Activated T-helper 9 cell treated with anti-CD3 and anti-CD28 coated beads, Interleukin-2, amount 50 U/mL, for 16 hours (primary cell): ENCODE results near the gene ZSCAN23.
"Not testable (repeated sequence)": the region's sequence is repeated elsewhere in the genome, so short reads cannot be mapped to it uniquely, and the experiment has no call there.

Experiments used
- DNase-seq: peaks from one replicate; pipeline ENCODE4 v3.0.0-alpha.2; 2020; ENCODE audit warnings: low read depth

The ZSCAN23 gene

DNA sequence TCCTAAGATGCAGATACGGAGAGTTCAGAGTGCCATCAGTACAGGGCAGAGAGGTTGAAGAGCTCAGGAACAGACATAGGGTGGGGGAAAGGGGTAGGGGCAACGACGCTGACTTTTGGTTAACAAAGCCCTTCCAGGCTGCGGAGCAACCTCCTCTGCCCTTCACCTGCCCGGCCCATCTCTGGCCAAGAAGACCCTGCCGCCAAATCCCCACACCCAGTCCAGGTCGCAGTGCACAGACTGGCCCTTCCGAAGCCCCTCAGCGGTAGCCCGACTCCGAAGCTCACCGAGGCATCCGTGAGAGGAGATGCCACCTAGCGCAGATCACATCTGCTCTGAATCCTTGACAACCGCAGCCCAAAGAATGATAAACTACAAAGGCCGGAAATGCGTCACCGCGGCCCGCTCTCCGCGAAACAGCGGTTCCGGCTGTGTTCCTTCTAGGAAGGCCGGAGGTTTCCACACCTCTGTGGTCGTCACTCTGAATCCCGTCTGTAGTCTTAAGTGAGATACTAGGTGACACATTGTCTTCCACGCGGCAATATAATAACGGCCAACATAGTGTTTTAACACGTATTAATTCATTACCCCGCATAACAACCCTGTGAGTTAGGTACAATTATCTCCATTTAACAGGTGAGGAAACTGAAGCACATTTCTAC, at the start of gene ZSCAN23:
Gene ZSCAN23 (minus strand): TSS at position 380 of the 662 bp plus-strand sequence. CDS start 7,225 bp downstream, outside the sequence.
- DNase-seq: peak; percentile 65

DNA sequence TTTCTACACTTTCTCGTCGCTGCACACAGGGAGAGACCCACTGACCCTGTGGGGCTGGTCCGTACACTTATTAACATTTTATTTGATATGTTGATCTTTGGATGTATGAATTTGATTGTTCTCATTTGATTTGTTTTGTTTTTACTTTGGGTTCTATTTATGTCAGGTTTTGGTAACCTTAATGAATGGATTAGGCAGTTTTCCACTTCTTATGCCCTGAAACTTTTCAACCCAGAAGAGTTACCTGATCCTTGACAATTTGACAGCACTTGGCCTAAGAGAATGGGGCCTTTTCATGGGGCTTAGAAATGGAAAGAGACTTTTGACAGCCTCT, 48.7 kb upstream of the ZSCAN23 start:
- DNase-seq: no peak

DNA sequence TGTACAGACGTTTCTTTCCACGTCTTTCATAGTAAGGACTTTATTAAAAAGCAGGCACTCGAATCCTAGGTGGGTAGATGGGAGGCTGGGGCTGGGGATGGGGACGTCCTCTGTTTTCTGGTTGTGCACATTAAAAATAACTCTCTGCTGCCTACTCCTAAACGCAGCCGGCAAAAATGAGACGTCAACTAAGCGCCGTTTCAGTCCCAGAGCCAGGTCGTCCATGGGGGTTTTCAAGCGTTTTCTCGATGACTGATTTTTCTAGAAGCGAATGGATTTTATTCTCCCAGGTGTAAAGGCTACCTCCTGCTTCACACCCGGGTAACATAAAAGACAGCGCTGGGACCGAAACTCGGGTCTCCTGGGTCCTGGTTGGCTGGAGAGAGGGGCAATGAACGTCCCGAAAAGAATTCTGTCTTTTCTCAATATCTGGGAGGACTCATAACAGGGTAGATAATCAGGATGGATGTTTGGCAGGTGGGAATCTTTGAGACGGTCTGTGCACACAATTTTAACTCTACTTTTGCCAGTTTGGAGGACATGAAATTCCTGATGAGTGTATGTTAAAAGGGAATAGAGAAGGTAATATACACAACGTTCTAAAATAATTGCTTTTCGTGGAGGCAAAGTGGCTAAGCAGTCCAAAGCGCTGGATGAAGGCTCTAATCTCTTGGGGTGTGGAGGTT, 47.1 kb upstream of the ZSCAN23 start:
- DNase-seq: no peak

DNA sequence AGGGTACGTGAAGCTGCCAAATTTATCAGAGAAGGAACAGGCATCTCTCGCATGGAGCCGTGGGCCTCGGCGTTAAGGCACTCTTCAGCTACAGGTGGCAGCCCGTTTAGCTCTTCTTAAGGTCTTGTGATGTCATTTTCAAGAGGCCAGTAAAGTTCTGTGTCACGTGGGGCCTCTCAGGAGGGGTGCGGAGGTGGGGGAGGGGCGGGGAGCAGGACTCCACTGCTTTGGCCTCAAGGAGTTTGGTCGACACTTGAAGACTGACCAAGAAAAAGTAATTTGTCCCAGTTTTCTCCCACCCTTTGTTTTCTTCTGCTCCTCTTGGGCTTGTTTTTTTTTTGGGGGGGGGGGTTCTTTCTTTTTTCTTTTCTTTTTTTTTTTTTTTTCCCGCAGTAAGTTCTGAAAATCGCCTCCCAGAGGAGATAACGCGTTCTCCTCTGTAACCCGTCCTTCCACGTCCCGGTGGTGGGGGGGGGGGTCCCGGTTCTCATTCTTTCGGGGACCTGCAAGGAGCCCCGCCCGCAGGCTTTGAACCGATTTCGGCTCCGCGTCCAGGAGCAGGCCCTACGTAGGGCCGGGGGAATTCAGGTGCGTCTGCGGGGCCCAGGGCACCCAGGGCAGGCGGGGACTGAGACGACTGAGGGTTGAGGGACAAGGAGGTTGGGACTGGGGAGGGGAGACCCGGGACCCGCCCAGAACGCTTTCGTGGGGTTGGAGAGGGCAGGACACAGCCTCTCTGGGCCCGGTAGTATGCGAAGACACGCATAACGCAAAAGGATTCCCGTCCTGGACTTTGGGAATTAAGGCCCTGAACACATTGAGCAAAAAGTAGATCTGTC, 46.3 kb upstream of the ZSCAN23 start:
- no peak for DNase-seq

DNA sequence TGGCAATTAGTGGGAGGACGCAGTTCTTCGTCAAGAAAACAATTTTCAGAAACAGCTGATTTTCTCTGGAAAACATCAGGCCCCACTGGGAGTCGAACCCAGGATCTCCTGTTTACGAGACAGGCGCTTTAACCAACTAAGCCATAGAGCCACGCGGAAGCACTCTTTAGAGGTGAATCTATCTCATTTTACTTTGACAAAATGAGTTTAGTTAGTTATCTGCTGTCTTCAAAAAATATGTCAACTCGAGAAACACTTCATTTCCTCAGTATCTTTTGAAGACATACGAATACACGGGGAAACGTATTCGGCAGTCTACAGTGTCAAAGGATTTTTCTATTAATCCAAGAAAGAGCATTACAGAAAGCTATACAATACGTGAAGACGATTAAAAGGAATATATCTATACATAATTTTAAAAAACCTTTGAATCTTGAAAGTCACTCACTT, 45.6 kb upstream of the ZSCAN23 start:
- DNase-seq: no peak

DNA sequence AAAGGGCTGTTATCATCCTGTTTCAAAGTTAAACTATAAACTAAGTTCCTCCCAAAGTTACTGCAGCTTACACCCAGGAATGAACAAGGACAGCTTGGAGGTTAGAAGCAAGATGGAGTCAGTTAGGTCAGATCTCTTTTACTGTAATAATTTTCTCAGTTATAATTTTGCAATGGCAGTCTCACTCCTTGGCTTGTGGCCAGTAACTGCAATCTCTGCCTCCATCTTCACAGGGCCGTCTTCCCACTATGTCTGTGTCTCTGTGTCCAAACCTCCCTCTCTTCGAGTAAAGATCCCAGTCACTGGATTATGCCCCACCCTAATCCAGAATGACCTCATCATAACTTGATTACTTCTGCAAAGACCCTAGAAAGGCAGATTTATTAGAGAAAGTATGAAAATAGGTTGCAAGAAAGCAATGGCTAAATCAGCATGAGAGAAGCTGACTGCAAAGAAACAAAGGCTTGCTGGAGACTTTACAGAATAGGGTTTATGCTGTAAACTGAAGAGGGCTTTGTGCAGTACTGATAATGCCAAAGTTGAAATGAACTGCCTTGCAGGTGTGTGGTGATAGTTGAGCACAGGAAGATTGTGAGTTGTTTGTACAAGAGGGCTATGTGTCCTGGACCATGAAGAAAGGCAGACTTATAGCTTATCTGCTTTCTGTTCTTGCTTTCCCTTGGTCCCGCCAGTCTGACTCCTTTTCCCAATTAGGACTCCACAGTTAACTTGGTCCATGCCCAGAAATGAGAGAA, 43.9 kb upstream of the ZSCAN23 start:
- no peak for DNase-seq

DNA sequence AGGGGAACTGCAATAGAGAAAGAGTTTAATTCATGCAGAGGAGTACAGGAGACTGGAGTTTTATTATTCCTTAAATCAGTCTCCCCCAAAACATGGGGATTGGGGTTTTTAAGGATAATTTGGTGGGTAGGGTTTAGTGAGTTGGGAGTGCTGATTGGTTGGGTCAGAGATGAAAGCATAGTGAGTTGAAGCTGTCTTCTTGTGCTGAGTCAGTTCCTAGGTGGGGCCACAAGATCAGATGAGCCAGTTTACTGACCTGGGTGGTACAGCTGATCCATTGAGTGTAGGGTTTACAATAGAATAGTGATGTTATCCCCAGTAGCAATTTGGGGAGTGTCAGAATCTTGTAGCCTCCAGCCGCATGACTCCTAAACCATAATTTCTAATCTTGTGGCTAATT, 43.2 kb upstream of the ZSCAN23 start:
- no peak for DNase-seq

DNA sequence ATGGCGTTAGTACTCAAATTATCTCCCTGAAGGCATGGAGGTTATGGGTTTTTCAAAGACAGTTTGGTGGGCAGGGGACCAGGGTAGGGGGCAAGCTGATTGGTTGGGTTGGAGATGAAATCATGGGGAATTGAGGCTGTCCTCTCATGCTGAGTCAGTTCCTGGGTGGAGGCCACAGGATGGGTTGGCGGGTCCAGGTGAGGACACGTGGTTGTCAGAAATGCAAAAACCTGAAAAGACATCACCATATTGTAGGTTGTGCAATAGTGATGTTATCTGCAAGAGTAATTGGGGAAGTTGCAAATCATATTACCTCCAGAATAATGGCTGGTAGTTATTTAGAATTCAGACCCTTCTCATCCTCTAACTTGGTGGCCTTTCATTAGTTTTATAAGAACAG, 42.2 kb upstream of the ZSCAN23 start:
- DNase-seq: no peak

DNA sequence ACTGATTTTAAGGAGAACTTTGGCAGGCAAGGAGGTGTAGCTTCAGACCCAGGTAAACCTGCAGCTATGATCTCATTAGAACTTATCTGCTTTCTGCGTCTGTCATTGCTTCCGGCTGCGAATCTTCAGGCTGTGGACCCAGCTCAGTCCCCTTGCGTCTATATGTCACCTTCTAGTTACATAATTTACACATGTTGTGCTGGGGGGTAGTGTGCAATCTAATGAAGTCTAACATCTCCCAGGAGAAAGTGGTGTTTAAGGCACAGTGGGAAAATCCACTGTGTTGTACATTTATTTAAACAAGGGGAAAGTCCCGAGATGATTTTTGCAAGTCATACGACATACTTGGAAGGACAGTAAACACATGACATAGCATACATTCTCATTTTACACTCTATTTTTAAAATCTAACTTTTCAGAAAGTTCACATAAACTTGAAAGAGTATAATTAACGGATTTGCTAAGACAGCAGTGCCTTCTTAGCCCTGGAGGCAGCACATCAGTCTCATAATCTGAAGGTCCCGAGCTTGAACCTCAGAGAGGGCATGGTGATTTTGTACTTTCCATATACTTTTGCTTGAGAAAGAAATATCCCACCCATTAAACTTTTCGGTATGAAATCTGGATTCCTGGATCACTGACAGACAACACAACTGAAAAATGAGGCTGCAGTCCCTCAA, 37.1 kb upstream of the ZSCAN23 start:
- DNase-seq: no peak

DNA sequence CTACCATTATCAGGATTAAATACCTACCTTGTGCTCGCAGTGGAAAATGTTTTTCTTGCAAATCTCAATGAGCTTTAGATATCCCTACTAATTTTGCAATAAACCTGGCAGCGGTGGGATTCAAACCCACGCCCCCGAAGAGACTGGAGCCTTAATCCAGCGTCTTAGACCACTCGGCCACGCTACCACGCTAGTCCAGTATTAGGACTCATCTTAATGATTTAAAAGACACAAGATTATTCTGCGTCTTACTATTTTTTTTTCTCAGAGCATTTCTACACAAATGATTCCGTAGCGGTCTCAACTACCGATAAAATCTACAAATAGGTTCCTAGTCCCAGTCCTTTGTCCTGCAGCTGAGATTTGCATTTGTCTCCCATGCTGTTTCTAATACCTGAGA, 35.2 kb upstream of the ZSCAN23 start:
- no peak for DNase-seq

DNA sequence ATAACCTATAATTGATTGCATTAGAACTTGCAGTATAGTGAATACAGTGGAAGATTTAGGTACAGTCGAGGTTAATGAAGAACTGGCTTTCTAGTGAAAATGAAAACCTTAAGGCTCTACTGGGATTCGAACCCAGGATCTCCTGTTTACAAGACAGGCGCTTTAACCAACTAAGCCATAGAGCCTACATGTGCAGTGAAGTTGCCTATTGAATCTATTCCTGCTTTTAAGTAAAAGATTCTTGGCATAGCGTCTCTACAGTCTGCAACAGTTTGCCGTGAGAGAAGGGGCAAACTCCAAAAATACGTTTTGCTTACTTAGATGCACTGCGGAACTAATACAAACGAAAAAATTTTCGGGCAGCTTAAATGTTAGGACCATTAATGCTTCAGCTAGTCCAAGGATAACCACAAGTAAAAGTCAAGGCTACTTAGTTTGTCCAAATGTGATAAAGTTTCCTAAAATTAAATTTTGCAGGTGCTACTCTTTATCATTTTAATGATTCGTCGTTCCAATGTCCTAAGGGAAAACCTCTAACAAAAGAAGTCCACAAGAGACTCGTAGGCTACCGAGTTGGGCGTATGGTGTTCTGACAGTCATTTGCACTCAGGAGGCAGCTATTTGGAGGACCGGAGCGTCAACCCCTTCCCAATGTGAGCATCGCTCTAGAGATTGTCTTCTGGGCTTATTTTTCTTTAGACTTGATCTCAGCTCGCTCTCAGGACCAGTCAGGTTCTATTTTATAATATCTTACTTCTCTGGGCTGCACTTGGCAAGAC, 31.3 kb upstream of the ZSCAN23 start:
- DNase-seq: no peak

DNA sequence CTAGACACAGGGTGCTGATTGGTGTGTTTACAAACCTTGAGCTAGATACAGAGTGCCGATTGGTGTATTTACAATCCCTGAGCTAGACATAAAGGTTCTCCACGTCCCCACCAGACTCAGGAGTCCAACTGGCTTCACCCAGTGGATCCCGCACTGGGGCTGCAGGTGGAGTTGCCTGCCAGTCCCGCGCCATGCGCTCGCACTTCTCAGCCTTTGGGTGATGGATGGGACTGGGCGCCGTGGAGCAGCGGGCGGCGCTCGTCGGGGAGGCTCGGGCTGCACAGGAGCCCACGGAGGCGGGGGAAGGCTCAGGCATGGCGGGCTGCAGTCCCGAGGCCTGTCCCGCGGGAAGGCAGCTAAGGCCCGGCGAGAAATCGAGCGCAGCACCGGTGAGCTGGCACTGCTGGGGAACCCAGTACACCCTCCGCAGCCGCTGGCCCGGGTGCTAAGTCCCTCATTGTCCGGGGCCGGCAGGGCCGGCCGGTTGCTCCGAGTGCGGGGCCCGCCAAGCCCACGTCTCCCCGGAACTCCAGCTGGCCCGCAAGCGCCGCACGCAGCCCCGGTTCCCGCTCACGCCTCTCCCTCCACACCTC, 26.0 kb upstream of the ZSCAN23 start:
- not testable (repeated sequence) for DNase-seq

DNA sequence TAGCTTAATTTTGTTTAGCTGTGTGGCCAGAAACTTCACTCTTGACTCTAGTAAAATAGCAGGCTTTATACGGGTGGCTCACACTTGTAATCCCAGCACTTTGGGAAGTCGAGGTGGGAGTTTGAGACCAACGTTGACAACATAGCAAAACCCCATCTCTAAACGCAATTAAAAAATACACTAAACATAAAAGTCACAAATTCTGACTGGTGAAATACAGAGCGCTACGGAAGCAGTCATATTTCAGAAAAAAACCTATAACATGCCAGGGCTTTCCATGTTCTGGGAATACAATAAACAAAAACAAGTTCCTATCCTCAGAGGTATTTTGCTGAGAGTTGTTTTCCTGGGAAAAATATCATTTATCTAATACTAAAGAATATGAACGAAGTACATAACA, 24.8 kb upstream of the ZSCAN23 start:
- no peak for DNase-seq

DNA sequence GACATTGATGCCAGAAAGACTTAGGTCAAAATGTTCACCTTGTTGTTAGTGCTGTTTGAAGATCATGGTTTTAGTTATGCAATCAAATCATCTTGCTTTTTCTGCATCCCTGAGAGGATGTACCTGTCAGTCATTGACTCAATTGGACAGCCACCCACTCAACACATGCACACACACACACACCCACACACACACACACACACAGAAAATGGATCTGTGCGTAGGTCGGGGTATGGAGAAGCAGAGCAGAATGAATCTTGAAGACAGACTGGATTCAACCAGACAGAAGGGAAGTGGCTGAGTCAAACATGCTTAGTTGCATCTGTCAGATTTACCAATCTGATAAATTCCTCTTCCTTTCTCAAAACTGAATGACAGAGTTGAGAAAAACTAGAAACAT, 19.1 kb upstream of the ZSCAN23 start:
- DNase-seq: no peak

DNA sequence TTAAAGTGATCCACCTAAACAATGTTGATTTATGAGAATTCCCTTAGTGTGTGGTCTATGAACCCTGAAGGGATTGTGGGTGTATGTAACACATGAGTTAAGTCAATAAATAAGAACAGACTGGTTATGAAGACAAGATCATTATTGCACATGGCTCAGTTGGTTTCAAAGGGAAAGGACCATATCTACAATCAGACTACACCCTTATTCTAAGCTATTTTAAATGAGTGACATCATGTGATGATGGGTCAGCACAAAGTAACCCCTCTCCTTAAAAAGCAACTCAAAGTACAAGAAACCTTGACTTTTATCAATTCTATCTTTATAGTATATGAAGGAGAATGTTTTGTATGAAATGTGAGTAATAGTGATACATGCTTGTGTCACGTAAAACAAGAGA, 15.3 kb upstream of the ZSCAN23 start:
- no peak for DNase-seq

DNA sequence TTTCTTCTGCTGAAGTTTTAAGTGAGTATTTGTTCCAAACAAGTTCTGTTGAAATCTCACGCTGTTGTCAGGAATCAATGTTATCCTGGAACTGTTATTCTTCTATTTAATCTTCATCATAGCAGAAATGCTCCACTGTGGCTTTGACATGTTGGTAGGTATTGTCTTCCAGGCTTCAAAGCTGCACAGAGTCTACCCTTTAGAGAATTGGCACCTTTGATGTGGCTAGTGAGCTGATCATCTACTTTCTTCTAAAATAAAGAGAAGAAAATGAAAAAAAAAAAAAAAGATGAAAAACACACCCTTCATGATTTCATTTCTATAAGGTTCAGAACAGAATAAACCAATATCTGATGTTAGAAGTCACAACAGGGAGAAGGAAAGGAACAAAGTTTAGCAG, 5.8 kb upstream of the ZSCAN23 start:
- DNase-seq: no peak

DNA sequence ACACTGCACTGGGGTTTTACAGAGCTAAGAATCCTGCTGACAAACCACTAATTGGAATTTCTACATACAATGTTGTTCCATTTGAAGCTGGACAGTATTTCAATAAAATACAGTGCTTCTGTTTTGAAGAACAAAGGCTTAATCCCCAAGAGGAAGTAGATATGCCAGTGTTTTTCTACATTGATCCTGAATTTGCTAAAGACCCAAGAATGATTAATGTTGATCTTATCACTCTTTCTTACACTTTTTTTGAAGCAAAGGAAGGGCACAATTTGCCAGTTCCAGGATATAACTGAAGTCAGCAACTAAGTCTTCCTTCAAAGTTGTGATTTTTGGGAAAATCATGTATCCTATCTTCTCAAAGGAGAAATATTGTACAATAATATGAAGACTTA, 4.2 kb upstream of the ZSCAN23 start:
- not testable (repeated sequence) for DNase-seq

DNA sequence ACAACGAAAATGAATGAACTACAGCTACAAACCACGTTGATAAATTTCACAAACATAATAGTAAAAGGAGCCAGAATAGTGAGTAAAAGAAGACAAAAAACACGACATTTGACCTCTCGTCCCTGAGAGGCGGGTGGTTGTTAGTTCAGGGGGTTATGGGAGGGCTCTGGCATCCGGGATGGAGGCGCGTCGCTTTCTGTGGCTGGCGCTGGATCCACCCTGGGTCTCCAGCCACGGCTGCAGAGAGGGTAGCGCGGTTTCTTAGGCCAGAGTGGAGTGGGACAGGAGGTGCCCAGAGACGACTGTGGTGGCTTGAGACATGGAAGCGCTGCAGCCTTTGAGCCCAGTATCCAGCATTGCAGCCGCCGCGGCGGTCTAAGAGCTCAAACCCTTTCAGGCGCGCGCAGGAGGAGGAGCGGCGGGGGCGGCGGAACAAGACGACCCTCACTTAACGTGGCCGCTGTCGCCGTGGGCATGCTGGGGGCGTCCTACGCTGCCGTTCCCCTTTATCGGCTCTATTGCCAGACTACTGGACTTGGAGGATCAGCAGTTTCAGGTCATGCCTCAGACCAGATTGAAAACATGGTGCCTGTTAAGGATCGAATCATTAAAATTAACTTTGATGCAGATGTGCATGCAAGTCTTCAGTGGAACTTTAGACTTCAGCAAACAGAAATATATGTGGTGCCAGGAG, 3.7 kb upstream of the ZSCAN23 start:
- no peak for DNase-seq

DNA sequence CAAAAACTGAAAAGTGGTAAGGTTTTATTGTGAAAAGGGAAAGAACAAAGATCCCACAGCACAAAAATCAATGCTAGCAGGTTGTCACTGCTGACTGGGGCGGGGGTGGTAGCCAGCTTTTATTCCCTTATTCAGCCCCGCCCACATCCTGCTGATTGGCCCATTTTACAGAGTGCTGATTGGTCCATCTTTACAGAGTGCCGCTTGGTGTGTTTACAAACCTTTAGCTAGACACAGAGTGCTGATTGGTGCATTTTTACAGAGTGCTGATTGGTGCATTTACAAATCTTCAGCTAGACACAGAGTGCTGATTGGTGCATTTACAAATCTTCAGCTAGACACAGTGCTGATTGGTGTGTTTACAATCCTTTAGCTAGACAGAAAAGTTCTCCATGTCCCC, 1.5 kb upstream of the ZSCAN23 start:
- not testable (repeated sequence) for DNase-seq

DNA sequence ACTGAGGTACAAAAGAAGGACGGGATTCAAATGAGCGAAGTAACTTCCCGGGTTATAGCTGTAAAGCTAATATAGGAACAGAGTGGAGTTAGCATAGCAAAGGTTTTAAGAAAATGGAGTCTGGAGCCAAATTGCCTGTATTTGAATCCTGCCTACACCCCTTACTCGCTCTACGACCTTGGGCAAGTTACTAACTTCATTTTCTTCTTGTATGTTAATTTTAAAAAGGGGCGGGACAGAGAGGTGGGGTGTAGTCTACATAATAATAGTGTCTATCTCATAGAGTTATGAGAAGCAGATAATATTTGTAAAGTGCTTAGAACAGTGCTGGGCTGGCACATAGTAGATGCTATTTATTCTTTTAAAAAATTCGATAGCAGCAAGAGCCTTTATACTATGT, 705 bp downstream of the ZSCAN23 start:
- no peak for DNase-seq
